ENCODE data around the gene COMMD8.

DNA sequence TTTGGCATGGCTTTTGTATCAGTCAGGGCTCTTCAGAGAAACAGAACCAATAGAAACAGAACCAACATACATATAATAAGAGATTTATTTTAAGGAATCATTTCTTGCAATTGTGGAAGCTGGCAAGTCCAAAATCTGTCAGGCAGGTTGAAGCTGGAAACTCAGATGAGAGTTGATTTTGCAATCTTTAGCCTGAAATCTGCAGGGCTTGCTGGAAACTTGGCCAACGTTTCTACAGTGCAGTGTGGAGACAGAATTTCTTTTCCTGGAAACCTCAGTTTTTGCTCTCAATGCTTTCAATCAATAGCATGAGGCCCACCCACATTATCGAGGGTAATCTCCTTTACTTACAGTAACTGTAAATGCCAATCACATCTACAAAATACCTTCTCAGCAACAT lies 45.4 kb downstream of the COMMD8 start:
- TF ChIP-seq ZFX (IDR thresholded peaks at IDR 0.05), result no peak
- TF ChIP-seq, protein P1, sequence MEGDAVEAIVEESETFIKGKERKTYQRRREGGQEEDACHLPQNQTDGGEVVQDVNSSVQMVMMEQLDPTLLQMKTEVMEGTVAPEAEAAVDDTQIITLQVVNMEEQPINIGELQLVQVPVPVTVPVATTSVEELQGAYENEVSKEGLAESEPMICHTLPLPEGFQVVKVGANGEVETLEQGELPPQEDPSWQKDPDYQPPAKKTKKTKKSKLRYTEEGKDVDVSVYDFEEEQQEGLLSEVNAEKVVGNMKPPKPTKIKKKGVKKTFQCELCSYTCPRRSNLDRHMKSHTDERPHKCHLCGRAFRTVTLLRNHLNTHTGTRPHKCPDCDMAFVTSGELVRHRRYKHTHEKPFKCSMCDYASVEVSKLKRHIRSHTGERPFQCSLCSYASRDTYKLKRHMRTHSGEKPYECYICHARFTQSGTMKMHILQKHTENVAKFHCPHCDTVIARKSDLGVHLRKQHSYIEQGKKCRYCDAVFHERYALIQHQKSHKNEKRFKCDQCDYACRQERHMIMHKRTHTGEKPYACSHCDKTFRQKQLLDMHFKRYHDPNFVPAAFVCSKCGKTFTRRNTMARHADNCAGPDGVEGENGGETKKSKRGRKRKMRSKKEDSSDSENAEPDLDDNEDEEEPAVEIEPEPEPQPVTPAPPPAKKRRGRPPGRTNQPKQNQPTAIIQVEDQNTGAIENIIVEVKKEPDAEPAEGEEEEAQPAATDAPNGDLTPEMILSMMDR (conservative IDR thresholded peaks at IDR 0.05), result no peak
